H1 (cell line): ENCODE results near the gene BTBD16. TPM values are rescaled to one million over a fixed set of nuclear protein-coding genes. Genes with fewer than 3 reads are reported as not detected.

ENCODE experiments used
- CTCF ChIA-PET: fragments of 300-600 bp; sonication (Branson Sonifier 250); formaldehyde crosslinking; loops from one replicate; lab custom pipeline; 2021; ENCODE audit not compliant: partially characterized antibody; lab: Charles Lee
- POLR2A ChIA-PET: fragments of 300-600 bp; sonication (Branson Sonifier 250); formaldehyde crosslinking; loops from one replicate; lab custom pipeline; 2021; ENCODE audit warnings: inconsistent platforms; ENCODE audit not compliant: partially characterized antibody; lab: Charles Lee
- DNase-seq, 2 experiments: peaks; one replicate each; pipeline versions ENCODE4 v3.0.0 to v3.0.0-alpha.2; 2010 to 2022; ENCODE audit warnings: low spot score in 2 of 2, low read depth in 1 of 2, mixed read lengths in 1 of 2
- FAIRE-seq: peaks from 2 replicates; lab custom pipeline; 2011; peaks lifted over from hg19 to GRCh38; lab: Jason Lieb, UNC
- H2AFZ ChIP-seq: 2 replicates; pipeline ENCODE4 v1.8.1; 2012; ENCODE audit warnings: low read length, inconsistent platforms
- H2AK5ac ChIP-seq: 2 replicates; pipeline ENCODE4 v1.6.1; 2013; ENCODE audit warnings: low read depth, low read length
- H2BK120ac ChIP-seq: replicated peaks from 2 replicates; pipeline ENCODE3; 2013; ENCODE audit warnings: low read depth, low read length, inconsistent platforms
- H2BK12ac ChIP-seq: 2 replicates; pipeline ENCODE4 v1.6.1; 2013; ENCODE audit warnings: low read depth, low read length
- H2BK15ac ChIP-seq: 2 replicates; pipeline ENCODE4 v1.6.1; 2013; ENCODE audit warnings: low read length
- H2BK20ac ChIP-seq: 2 replicates; pipeline ENCODE4 v1.6.1; 2013; ENCODE audit warnings: low read length
- H2BK5ac ChIP-seq: 2 replicates; pipeline ENCODE4 v1.6.1; 2013; ENCODE audit warnings: low read depth, low read length
- H3K14ac ChIP-seq: 2 replicates; pipeline ENCODE4 v1.6.1; 2013; ENCODE audit warnings: inconsistent platforms; ENCODE audit not compliant: insufficient read length
- H3K18ac ChIP-seq: 2 replicates; pipeline ENCODE4 v1.6.1; 2013; ENCODE audit warnings: low read length; ENCODE audit errors: extremely low read depth
- H3K23ac ChIP-seq: 2 replicates; pipeline ENCODE4 v1.6.1; 2013; ENCODE audit warnings: inconsistent platforms; ENCODE audit not compliant: insufficient read length
- H3K23me2 ChIP-seq: 2 replicates; pipeline ENCODE4 v1.6.1; 2013; ENCODE audit warnings: low read depth, low read length
- H3K27ac ChIP-seq: 2 replicates; pipeline ENCODE4 v1.6.1; 2011; ENCODE audit warnings: low read depth, low read length, inconsistent platforms
- H3K27me3 ChIP-seq, 4 experiments: replicated peaks in 1 of 4; 1 replicate in 1 of 4; 2 replicates in 3 of 4; pipeline versions ENCODE4 v1.6.1 to v1.8.1; 2011 to 2013; ENCODE audit warnings: low read length in 3 of 4, mild to moderate bottlenecking in 3 of 4, inconsistent platforms in 2 of 4, mixed read lengths in 2 of 4, moderate library complexity in 1 of 4; ENCODE audit not compliant: control insufficient read depth in 3 of 4, insufficient read depth in 3 of 4; ENCODE audit errors: extremely low read depth in 1 of 4
- H3K36me3 ChIP-seq, 4 experiments: 2 replicates each; pipeline versions ENCODE4 v1.6.1 to v1.8.1; 2011 to 2013; ENCODE audit warnings: mild to moderate bottlenecking in 4 of 4, low read length in 3 of 4, moderate library complexity in 2 of 4, control low read depth in 1 of 4, inconsistent platforms in 1 of 4; ENCODE audit not compliant: insufficient read depth in 4 of 4, control insufficient read depth in 2 of 4
- H3K4ac ChIP-seq: replicated peaks from 2 replicates; pipeline ENCODE3; 2013; ENCODE audit warnings: low read length, low read depth, mixed read lengths, inconsistent platforms; ENCODE audit not compliant: insufficient read length
- H3K4me1 ChIP-seq, 4 experiments: replicated peaks in 1 of 4; 1 replicate in 1 of 4; 2 replicates in 3 of 4; pipeline versions ENCODE4 v1.6.1 to v1.8.1; 2011 to 2013; ENCODE audit warnings: low read length in 3 of 4, inconsistent platforms in 2 of 4, mixed read lengths in 1 of 4; ENCODE audit not compliant: insufficient read depth in 4 of 4, control insufficient read depth in 3 of 4
- H3K4me2 ChIP-seq, 2 experiments: 2 replicates each; pipeline versions ENCODE4 v1.6.1 to v1.8.1; 2011 to 2013; ENCODE audit warnings: low read depth in 2 of 2, low read length in 2 of 2, control low read depth in 1 of 2, inconsistent platforms in 1 of 2, mild to moderate bottlenecking in 1 of 2; ENCODE audit not compliant: insufficient read depth in 1 of 2
- H3K4me3 ChIP-seq, 4 experiments: fragments of 200-600, 300-600 bp in 1 of 4; sonication (generic), shearing (Covaris generic), sonication (Bioruptor Twin) in 1 of 4; 2 replicates each; pipeline versions ENCODE4 v1.5.1 to v1.8.1; 2011 to 2016; ENCODE audit warnings: low read length in 4 of 4, low read depth in 3 of 4, control low read depth in 2 of 4, inconsistent platforms in 2 of 4, mild to moderate bottlenecking in 2 of 4, mixed read lengths in 1 of 4, moderate library complexity in 1 of 4; ENCODE audit not compliant: insufficient read depth in 2 of 4; ENCODE audit errors: extremely low read depth in 1 of 4
- H3K56ac ChIP-seq: replicated peaks from 2 replicates; pipeline ENCODE3; 2013; ENCODE audit warnings: low read depth, mild to moderate bottlenecking, mixed read lengths, low read length, inconsistent platforms; ENCODE audit not compliant: insufficient read length
- H3K79me1 ChIP-seq: 2 replicates; pipeline ENCODE4 v1.6.1; 2013; ENCODE audit warnings: low read depth, low read length, control low read depth
- H3K79me2 ChIP-seq, 2 experiments: 2 replicates each; pipeline versions ENCODE4 v1.6.1 to v1.8.1; 2012 to 2013; ENCODE audit warnings: low read length in 2 of 2, mild to moderate bottlenecking in 2 of 2, inconsistent platforms in 1 of 2; ENCODE audit not compliant: insufficient read depth in 2 of 2, control insufficient read depth in 1 of 2
- H3K9ac ChIP-seq, 4 experiments: replicated peaks in 1 of 4; 1 replicate in 1 of 4; 2 replicates in 3 of 4; pipeline versions ENCODE4 v1.6.1 to v1.8.1; 2011 to 2013; ENCODE audit warnings: low read depth in 3 of 4, low read length in 3 of 4, control low read depth in 2 of 4, mild to moderate bottlenecking in 2 of 4, moderate library complexity in 2 of 4, inconsistent platforms in 1 of 4; ENCODE audit errors: extremely low read depth in 1 of 4
- H3K9me3 ChIP-seq, 2 experiments: 2 replicates each; pipeline versions ENCODE4 v1.6.1 to v1.8.1; 2012 to 2013; ENCODE audit warnings: mild to moderate bottlenecking in 2 of 2, moderate library complexity in 2 of 2, control low read depth in 1 of 2, inconsistent platforms in 1 of 2, low read depth in 1 of 2, low read length in 1 of 2, mixed read lengths in 1 of 2; ENCODE audit not compliant: insufficient read depth in 2 of 2
- H4K20me1 ChIP-seq, 2 experiments: replicated peaks in 1 of 2; 2 replicates each; pipeline versions ENCODE3 to v1.8.1; 2011 to 2013; ENCODE audit warnings: inconsistent platforms in 2 of 2, low read length in 2 of 2, mild to moderate bottlenecking in 1 of 2; ENCODE audit not compliant: insufficient read depth in 2 of 2, control insufficient read depth in 1 of 2
- H4K5ac ChIP-seq: 2 replicates; pipeline ENCODE4 v1.6.1; 2013; ENCODE audit warnings: low read length, low read depth, mixed read lengths, inconsistent platforms; ENCODE audit not compliant: insufficient read length
- H4K8ac ChIP-seq: 2 replicates; pipeline ENCODE4 v1.8.0; 2013; ENCODE audit warnings: mild to moderate bottlenecking, moderate library complexity, low read length, inconsistent platforms; ENCODE audit not compliant: insufficient read depth; ENCODE audit errors: extremely low read depth
- H4K91ac ChIP-seq: replicated peaks from 2 replicates; pipeline ENCODE3; 2013; ENCODE audit warnings: low read length, mixed read lengths, inconsistent platforms; ENCODE audit not compliant: insufficient read length
- BCL11A ChIP-seq, 2 experiments: IDR thresholded peaks; one replicate each; pipeline ENCODE4 v1.6.1; 2011; ENCODE audit warnings: low read depth in 2 of 2, low read length in 2 of 2, mild to moderate bottlenecking in 2 of 2
- CBX8 ChIP-seq: fragments of 300-800, 300-1000 bp; sonication (generic); IDR thresholded peaks from 2 replicates; pipeline ENCODE4 v1.7.1; 2016; ENCODE audit warnings: low read depth, low read length, borderline replicate concordance
- CREB1 ChIP-seq: IDR thresholded peaks from 2 replicates; pipeline ENCODE4 v1.6.1; 2012; ENCODE audit warnings: inconsistent platforms
- HDAC6 ChIP-seq: IDR thresholded peaks from one replicate; pipeline ENCODE4 v1.7.1; 2012; ENCODE audit warnings: low read depth, mild to moderate bottlenecking, inconsistent platforms, low read length, moderate library complexity
- KDM5A ChIP-seq: fragments of 200-600 bp; IDR thresholded peaks from 2 replicates; pipeline ENCODE4 v1.7.1; 2012; ENCODE audit warnings: mild to moderate bottlenecking, low read length, inconsistent platforms, mixed read lengths
- MAFK ChIP-seq: IDR thresholded peaks from 2 replicates; pipeline ENCODE4 v1.6.1; 2012; ENCODE audit warnings: low read depth, mild to moderate bottlenecking, improper control_type of control experiment, low read length
- POU5F1 ChIP-seq: IDR thresholded peaks from 2 replicates; pipeline ENCODE4 v1.6.1; 2011; ENCODE audit warnings: low read depth, mild to moderate bottlenecking, low read length, moderate library complexity
- RXRA ChIP-seq: IDR thresholded peaks from 2 replicates; pipeline ENCODE4 v1.6.1; 2011; ENCODE audit warnings: low read depth, mild to moderate bottlenecking, low read length, moderate library complexity; ENCODE audit not compliant: insufficient read depth
- SAP30 ChIP-seq: fragments of 300-600 bp; sonication (generic); IDR thresholded peaks from 2 replicates; pipeline ENCODE4 v1.7.1; 2012; ENCODE audit warnings: low read length, moderate library complexity, mild to moderate bottlenecking, inconsistent platforms; ENCODE audit not compliant: insufficient read depth, insufficient replicate concordance
- SUZ12 ChIP-seq: fragments of 200-600 bp; sonication (generic); IDR thresholded peaks from 2 replicates; pipeline ENCODE4 v1.6.1; 2012; ENCODE audit warnings: mild to moderate bottlenecking, inconsistent platforms, low read length, moderate library complexity, mixed read lengths
- WGBS, 2 experiments: shearing (Covaris generic) in 1 of 2; methylation state at CpG; one replicate each; pipeline versions ENCODE4 v1.1.6 to v1.1.7; 2013 to 2015; ENCODE audit warnings: low lambda C conversion rate in 2 of 2, mixed read lengths in 2 of 2, inconsistent platforms in 1 of 2, low coverage in 1 of 2, missing lambda C conversion rate in 1 of 2; ENCODE audit not compliant: insufficient replicate concordance in 2 of 2, insufficient coverage in 1 of 2, insufficient read length in 1 of 2; ENCODE audit errors: extremely low coverage in 1 of 2, missing lambda C conversion rate in 1 of 2; 5-methylcytosine and 5-hydroxymethylcytosine counted together
- long read RNA-seq, 2 experiments: library from RNA in 1 of 2; library from capped mRNA in 1 of 2; stranded (forward); transcript quantifications; one replicate each; pipeline ENCODE4 v2.0.0, GENCODE V29; 2021; ENCODE audit warnings: inconsistent platforms in 1 of 2
- polyA minus RNA-seq, 3 experiments: library from RNA; depleted of rRNA, polyadenylated mRNA; stranded (reverse); fragments of >200 nt; gene quantifications; 1 replicate in 2 of 3; 2 replicates in 1 of 3; pipeline ENCODE4 v1.2.3, GENCODE V29; 2011
- polyA plus RNA-seq, 7 experiments: library from polyadenylated mRNA; depleted of rRNA in 3 of 7; stranded (reverse) in 5 of 7; unstranded in 2 of 7; fragments of >200 nt in 5 of 7; fragments of 200-250 nt in 2 of 7; gene quantifications; 1 replicate in 5 of 7; 2 replicates in 1 of 7; 4 replicates in 1 of 7; pipeline versions ENCODE4 v1.2.1 to v1.2.3, GENCODE V29; 2011 to 2013; ENCODE audit warnings: missing spikeins in 2 of 7, mixed read lengths in 2 of 7
- total RNA-seq: library from RNA; stranded (reverse); fragmentation: NEBNext Ultra II Directional; extraction: Animal tissue kit (Norgen Biotek cat#: 25700); gene quantifications from 2 replicates; pipeline ENCODE4 v1.2.1, GENCODE V29; 2021
- TF ChIP-seq, protein P1 (sequence below): IDR thresholded peaks from 2 replicates; pipeline ENCODE4 v1.6.1; 2012; ENCODE audit warnings: inconsistent platforms

BTBD16 gene
- total RNA-seq, result not detected in 2 replicates
- 0.05 TPM in 1 of 2 replicates, not detected in the other for polyA plus RNA-seq (2011; rRNA removed)
- 0.06 TPM for polyA plus RNA-seq (2011; cell fraction: cytosol; rRNA removed)
- not detected for polyA plus RNA-seq (2011; cell fraction: nucleus; rRNA removed)
- 0.27 TPM in 1 of 4 replicates, not detected in the others for polyA plus RNA-seq (2012, experiment 1 of 2)
- not detected for polyA plus RNA-seq (2012, experiment 2 of 2)
- polyA plus RNA-seq (2013, experiment 1 of 2), result 0.02 TPM
- polyA plus RNA-seq (2013, experiment 2 of 2), result 0.06 TPM
- 0.13 TPM in 1 of 2 replicates, not detected in the other for polyA minus RNA-seq (2011; rRNA and poly(A)+ RNA removed)
- not detected for polyA minus RNA-seq (2011; cell fraction: cytosol; rRNA and poly(A)+ RNA removed)
- not detected for polyA minus RNA-seq (2011; cell fraction: nucleus; rRNA and poly(A)+ RNA removed)
- long read RNA-seq, experiment 1, result 0 reads
- long read RNA-seq, experiment 2, result 0 reads

DNA sequence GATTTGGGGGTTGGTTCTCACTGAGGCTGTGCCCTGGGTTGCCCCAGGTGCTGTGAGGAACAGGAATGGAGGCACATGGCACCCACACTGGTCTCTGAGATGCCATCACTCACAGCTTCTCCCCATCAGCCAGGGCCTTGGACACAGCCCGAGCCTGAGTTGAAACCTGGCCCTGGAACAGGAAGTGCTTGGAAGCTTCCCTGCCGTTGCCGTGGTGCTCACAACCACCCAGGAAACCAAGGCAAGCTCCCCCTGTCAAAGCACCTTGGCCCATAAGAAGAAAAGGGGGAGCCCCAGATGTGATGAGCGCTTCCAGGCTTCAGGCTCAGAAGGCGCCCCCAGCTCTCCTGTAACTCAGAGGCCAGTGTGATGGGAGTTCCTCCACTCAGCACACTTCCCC is at the start of gene BTBD16:
Gene BTBD16 (plus strand): TSS at position 221 of the 400 bp plus-strand sequence. CDS start 3,786 bp downstream, outside the sequence.
- Histone ChIP-seq H3K27me3 (no peaks in the 10 kb centered on the region; a peak in 1 of 7 replicates), H2BK12ac (no peak within 1 kb of the TSS), H4K20me1 (peaks cover 0 to 4% of the 10 kb centered on the region in 2 experiments), H2AK5ac (no peak within 1 kb of the TSS), H3K79me2 (no peaks in the 10 kb centered on the region), H4K8ac (no peak within 1 kb of the TSS; the same call in none of the 2 replicates), H4K5ac (no peak within 1 kb of the TSS), H3K4ac (no peak within 1 kb of the TSS), H3K27ac (no peak within 1 kb of the TSS), H3K9ac (no peak within 1 kb of the TSS), H2BK20ac (no peak within 1 kb of the TSS), H2BK5ac (no peak within 1 kb of the TSS), H3K4me1 (peaks cover 0 to 2% (median 0%) of the 10 kb centered on the region in 4 experiments; a peak in 2 of 7 replicates), H3K36me3 (peaks cover 0 to 4% (median under 1%) of the 10 kb centered on the region in 4 experiments; a peak in 1 of 8 replicates), H3K9me3 (no peaks in the 10 kb centered on the region), H2AFZ (no peak within 1 kb of the TSS), H3K56ac (no peak within 1 kb of the TSS), H3K4me2 (no peak within 1 kb of the TSS), H2BK15ac (no peak within 1 kb of the TSS), H4K91ac (no peak within 1 kb of the TSS), H2BK120ac (no peak within 1 kb of the TSS), H3K23me2 (no peaks in the 10 kb centered on the region), H3K14ac (no peak within 1 kb of the TSS), H3K23ac (no peak within 1 kb of the TSS), H3K4me3 (no peak within 1 kb of the TSS), H3K79me1 (no peaks in the 10 kb centered on the region), H3K18ac (no peak within 1 kb of the TSS)
- no peak for DNase-seq
- POLR2A ChIA-PET, result interaction anchor here (1.2 kb wide), 1 partner anchor 109 kb away, joined by 4 read pairs; no protein-coding TSS in a partner anchor
- CTCF ChIA-PET, result interaction anchor here (0.8 to 5.4 kb wide), 13 partner anchors 7 to 433 kb away, joined by 3 to 58 read pairs (median 4); no protein-coding TSS in a partner anchor
- FAIRE-seq, result no peak
- WGBS, 2 experiments, result 81% methylated on average over 5 of the region's 5 CpGs; no CpG with 5 or more reads in 1 of the 2 experiments
- no peak for TF ChIP-seq MAFK
- no peak for TF ChIP-seq SUZ12
- no peak for TF ChIP-seq KDM5A
- no peak for TF ChIP-seq CBX8
- no peak for TF ChIP-seq BCL11A (IDR thresholded peaks at IDR 0.05; ENCODE audit: low read depth in 2 of 2, low read length in 2 of 2)
- TF ChIP-seq HDAC6, result no peak
- no peak for TF ChIP-seq POU5F1
- no peak for TF ChIP-seq SAP30
- no peak for TF ChIP-seq RXRA
- TF ChIP-seq, protein P1, sequence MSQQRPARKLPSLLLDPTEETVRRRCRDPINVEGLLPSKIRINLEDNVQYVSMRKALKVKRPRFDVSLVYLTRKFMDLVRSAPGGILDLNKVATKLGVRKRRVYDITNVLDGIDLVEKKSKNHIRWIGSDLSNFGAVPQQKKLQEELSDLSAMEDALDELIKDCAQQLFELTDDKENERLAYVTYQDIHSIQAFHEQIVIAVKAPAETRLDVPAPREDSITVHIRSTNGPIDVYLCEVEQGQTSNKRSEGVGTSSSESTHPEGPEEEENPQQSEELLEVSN, result no peak
- no peak for TF ChIP-seq CREB1
